ENCODE measurements around the gene RASGRF2.
"Not testable (repeated sequence)": the region's sequence is repeated elsewhere in the genome, so short reads cannot be mapped to it uniquely, and the experiment has no call there.

The RASGRF2 gene

DNA sequence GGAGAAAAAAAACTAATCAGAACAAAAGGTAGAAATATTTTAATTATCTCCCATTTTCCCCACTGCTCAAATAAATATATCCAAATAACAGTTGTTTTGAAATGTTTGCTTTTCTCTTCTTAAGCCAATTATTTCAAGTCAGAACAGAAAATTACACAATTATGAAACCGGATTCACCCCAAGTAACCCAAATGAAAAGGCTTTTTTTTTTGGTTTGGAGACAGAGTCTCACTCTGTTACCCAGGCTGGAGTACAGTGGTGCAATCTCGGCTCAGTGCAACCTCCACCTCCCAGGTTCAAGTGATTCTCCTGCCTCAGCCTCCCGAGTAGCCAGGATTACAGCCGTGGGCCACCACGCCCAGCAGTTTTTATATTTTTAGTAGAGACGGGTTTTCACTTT lies 164.5 kb downstream of the RASGRF2 start:
- not testable (repeated sequence) for FAIRE-seq; DNase-seq (ENCODE audit: insufficient read length, low spot score)

DNA sequence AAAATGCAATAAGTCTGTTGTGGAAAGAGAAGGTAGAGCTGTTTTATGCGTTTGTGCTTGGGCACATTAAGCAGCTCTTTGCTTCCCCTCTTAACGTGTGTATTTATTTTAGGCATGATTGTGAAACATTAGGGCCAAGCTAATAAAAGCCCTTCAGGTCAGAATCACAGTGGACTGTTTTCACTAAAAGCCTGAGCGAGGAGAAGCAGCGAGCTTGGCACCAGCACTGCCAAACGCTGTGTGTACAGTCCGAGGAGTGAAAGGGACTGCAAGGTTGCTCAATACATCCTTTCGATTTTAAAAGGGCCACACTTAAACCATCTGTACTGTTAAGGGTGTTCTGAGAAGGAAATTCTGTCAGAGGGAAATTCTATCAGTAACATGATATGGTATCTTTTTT lies 165.8 kb downstream of the RASGRF2 start:
- DNase-seq (ENCODE audit: insufficient read length, low spot score) (no peak), FAIRE-seq (no peak)

DNA sequence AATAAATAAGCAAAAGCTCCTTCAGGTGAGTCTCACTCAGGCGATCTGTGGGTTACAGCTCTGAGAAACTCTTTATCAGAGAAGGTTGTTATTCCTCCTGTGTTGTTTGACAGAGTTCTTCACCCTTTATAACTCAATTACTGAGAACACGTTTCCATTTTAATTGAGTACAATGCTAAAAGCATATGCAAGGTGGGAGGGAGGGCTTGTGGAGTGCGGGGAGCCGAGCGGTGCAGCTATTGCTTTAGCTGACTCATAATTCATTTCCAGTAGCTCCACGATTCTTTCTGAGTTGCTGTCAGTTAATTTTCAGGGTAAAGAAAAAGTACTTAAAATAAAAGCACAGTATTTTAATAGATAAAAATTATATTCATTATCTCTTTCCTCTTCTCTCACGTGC lies 168.3 kb downstream of the RASGRF2 start:
- DNase-seq (ENCODE audit: insufficient read length, low spot score): no peak
- FAIRE-seq: no peak

GRCh38 chr5:81132381-81132780 lies 172.2 kb downstream of the RASGRF2 start:
- no peak for DNase-seq (ENCODE audit: insufficient read length, low spot score)
- FAIRE-seq: no peak

- FAIRE-seq (no peak), DNase-seq (ENCODE audit: insufficient read length, low spot score) (no peak)
Measured at GRCh38 chr5:81134066-81134465, 173.9 kb downstream of the RASGRF2 start.

DNA sequence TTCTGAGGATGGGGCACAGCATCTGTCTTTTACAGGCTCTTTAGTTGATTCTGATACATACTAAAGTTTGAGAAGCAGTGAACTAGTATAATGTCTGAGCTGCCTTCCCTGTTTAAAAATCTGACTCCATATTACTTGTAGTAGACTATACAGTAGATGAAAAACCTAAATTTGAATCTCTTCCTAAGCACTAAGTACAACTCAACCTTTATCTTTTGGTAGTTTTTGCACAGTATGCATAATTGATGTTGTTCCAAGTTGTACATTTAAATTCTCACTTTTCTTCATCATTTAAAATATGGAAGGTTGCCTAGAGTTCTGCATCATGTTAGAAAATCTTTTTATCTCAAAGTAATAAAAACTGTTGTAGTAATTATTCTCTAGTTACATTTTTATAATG lies 174.4 kb downstream of the RASGRF2 start:
- FAIRE-seq: no peak
- DNase-seq (ENCODE audit: insufficient read length, low spot score): no peak

DNA sequence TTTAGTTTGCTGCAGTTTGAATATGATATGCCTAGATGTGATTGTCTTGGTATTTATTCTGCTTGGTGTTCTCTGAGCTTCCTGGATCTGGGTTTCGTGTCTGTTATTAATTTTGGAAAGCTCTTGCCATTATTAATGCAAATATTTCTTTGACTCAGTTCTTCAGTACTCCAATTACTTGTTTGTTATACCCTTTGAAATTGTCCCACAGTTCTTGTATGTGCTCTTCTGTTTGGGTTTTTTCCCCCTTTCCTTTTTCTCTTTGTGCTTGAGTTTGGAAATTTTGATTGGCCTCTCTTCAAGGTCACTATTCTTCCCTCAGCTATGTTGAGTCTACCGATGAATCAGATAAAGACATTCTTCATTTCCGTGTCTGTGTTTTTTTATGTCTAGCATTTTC lies 176.4 kb downstream of the RASGRF2 start:
- DNase-seq (ENCODE audit: insufficient read length, low spot score) (no peak), FAIRE-seq (no peak)

DNA sequence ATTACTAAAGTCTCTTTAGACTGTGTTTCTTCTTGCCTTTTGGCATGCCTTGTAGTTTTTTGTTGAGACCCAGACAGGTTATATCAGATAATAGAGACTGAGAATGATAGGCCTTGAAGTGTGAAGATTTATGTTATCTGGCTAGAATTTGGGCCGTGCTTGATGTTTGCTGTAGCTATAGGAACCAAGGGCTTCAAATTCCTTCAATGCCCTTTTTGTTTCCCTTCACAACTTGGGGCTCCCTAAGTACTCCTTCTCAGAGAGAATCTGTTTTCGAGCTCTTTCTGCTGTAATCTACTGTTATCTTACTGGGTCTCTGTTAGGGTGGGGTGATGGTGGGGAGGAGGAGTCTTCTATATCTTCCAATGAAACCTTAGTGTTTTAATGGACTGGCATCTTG lies 177.7 kb downstream of the RASGRF2 start:
- DNase-seq (ENCODE audit: insufficient read length, low spot score) (no peak), FAIRE-seq (no peak)

DNA sequence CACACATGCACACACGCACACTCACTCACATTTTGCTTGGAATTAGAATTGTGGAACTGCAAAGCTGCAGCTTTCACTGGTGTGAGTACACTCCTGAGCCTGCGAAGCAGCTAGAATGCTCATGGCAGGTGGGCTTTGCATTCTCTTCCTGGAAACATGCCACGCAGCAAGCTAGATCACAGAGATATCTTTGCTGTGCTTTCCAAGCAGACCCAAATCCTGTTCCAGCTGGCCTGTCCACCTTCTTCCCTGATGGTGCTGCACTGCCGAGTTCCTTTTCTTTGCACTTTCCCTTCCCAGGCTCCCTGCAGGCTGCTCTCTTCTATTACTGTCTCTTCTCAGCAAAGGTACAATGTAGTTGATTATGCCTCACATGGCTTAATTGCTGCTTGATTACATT lies 180.3 kb downstream of the RASGRF2 start:
- no peak for DNase-seq (ENCODE audit: insufficient read length, low spot score)
- FAIRE-seq: no peak

- no peak for DNase-seq (ENCODE audit: insufficient read length, low spot score)
- FAIRE-seq: no peak
Measured at GRCh38 chr5:81140943-81141342, 180.8 kb downstream of the RASGRF2 start.

DNA sequence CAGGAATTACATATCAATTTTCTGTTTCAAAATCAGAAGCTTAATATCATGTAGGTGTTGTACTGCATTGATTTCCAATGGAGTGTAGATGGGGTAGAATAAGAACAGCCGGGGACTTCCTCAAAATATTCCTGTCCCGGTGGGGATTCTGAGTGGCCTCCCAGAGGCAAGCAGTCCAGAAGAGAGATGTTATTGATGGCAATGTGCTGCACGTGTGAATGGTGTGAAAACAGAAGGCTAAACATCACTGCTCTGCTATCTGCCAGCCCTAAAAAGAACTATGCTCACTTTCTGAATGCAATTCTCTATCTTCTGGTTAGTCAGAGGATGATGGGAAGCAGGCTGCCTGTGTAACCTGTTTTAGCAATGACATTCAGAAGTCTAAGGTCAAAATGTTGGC lies 181.9 kb downstream of the RASGRF2 start:
- no peak for FAIRE-seq
- no peak for DNase-seq (ENCODE audit: insufficient read length, low spot score)

DNA sequence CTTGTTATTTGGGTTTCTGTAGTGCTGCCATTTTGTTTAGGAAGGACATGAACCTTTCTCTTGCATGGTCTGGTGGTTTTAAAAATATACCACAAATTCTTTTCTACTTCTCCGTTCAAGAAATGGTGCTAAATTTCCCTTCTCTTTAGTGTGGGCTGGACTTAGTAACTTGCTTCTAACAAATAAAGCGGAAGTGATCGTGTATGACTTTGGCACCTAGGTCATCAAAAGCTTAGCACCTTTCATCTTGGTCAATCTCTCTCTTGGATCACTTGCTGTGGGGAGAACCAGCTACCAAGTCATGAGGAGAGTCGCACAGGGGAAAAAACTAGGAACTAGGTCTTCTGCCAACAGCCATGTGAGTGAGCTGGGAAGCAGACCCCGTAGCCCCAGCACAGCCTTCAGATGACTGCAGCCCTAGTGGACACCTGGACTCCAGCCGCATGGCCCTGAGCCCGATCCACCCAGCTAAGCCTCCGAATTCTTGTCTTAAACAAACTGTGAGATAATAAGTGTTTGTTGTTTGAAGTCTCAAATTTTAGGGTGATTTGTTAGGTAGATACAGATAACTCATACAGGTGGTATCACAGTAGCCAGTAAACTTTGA lies 185.3 kb downstream of the RASGRF2 start:
- FAIRE-seq (no peak), DNase-seq (ENCODE audit: insufficient read length, low spot score) (no peak)

DNA sequence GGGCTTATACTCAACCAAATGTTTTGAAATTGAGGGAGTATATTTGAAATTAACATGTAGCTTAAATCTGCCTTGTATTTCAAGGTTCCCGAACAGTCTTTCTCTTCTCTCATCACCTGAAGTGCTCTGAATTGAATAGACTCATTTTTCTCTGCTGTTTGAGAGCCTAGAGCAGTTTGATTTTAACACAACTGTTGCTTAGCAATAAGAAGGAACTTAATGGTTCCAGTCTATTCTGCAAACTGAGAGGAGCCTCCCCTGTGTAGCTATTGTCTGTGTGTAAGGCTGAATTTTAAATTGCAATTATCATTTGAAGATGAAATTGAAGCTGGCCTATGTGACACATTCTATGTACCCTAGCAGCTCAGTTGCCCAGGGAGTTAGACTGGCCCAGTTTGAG lies 185.9 kb downstream of the RASGRF2 start:
- no peak for DNase-seq (ENCODE audit: insufficient read length, low spot score)
- no peak for FAIRE-seq

- FAIRE-seq: no peak
- DNase-seq (ENCODE audit: insufficient read length, low spot score): no peak
Measured at GRCh38 chr5:81147011-81147885, 187.1 kb downstream of the RASGRF2 start.

GRCh38 chr5:81147886-81148571 lies 187.9 kb downstream of the RASGRF2 start:
- FAIRE-seq (no peak), DNase-seq (ENCODE audit: insufficient read length, low spot score) (no peak)

GRCh38 chr5:81151546-81151945 lies 191.4 kb downstream of the RASGRF2 start:
- DNase-seq (ENCODE audit: insufficient read length, low spot score): no peak
- FAIRE-seq: no peak

DNA sequence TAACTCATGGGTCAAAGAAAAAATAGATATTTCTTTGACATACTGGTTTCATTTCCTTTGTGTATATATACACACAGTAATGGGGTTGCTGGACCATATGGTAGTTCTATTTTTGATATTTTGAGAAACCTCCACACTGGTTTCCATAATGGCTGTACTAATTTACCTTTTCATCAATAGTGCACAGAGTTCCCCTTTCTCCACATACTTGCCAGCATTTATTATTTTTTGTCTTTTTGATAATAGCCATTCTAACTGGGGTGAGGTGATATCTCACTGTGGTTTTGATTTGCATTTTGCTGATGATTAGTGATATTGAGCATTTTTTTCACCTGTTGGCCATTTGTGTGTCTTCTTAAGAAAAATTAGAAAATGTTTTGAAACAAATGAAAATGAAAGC lies 194.6 kb downstream of the RASGRF2 start:
- DNase-seq (ENCODE audit: insufficient read length, low spot score) (no peak), FAIRE-seq (no peak)

- FAIRE-seq: no peak
- DNase-seq (ENCODE audit: insufficient read length, low spot score): no peak
Measured at GRCh38 chr5:81156732-81157131, 196.6 kb downstream of the RASGRF2 start.

DNA sequence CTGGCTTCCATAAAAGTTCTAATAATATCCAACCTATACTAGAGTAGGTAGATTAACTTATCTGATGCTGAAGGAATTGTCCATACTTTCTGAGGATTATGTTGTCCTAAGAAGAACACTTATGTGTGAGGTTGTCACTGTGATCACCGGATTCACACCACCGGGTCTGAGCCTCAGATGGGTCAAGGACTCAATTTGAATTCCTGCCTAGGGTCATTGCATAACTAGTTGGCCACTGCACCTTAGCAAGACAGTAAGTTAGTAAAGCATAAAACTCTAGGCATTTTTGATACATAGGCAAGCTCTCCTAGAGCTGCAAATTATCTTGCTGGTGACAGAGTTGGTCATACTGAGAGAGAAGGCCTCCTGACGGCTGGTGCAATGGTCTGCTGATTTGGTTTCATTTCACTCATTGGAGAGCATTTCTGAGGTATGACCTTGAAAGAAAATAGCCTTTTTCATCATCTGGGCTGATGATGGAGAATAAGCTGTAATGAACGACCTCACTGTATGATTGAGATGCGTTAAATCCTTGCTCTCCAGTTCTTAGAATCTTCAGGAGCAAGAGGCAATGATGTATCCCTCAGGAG lies 200.9 kb downstream of the RASGRF2 start:
- DNase-seq (ENCODE audit: insufficient read length, low spot score): no peak
- FAIRE-seq: no peak

- FAIRE-seq: no peak
Measured at GRCh38 chr5:81162501-81162900, 202.3 kb downstream of the RASGRF2 start.

GRCh38 chr5:81163651-81164050 lies 203.5 kb downstream of the RASGRF2 start:
- no peak for DNase-seq (ENCODE audit: insufficient read length, low spot score)
- no peak for FAIRE-seq

More at GRCh38 chr5:81162501-81162900, 202.3 kb downstream of the RASGRF2 start:
- DNase-seq (ENCODE audit: insufficient read length, low spot score): no peak

Data from HTR-8/SVneo (cell line).